Mesendoderm (in vitro differentiated cells): Measurements from ENCODE around the gene NSUN3.

Source experiments
- DNase-seq: peaks from one replicate; pipeline ENCODE4 v3.0.0; 2013
- H2AK5ac ChIP-seq: 2 replicates; pipeline ENCODE4 v1.6.1; 2013; ENCODE audit warnings: low read length, inconsistent platforms
- H2BK120ac ChIP-seq: 2 replicates; pipeline ENCODE4 v1.6.1; 2013; ENCODE audit warnings: low read depth, mild to moderate bottlenecking, low read length, moderate library complexity, mixed read lengths
- H2BK15ac ChIP-seq: replicated peaks from 2 replicates; pipeline ENCODE4 v1.6.1; 2013; ENCODE audit warnings: low read depth, mild to moderate bottlenecking, moderate library complexity
- H2BK5ac ChIP-seq: 2 replicates; pipeline ENCODE4 v1.6.1; 2013; ENCODE audit warnings: low read length, inconsistent platforms
- H3K18ac ChIP-seq: 2 replicates; pipeline ENCODE4 v1.6.1; 2013; ENCODE audit warnings: mild to moderate bottlenecking, low read length, mixed read lengths
- H3K23ac ChIP-seq: one replicate; pipeline ENCODE4 v1.6.1; 2013; ENCODE audit warnings: low read length
- H3K27ac ChIP-seq: 2 replicates; pipeline ENCODE4 v1.5.1; 2013; ENCODE audit warnings: low read depth, mild to moderate bottlenecking, inconsistent platforms, low read length, moderate library complexity
- H3K27me3 ChIP-seq: 2 replicates; pipeline ENCODE4 v1.6.1; 2013; ENCODE audit warnings: low read length, control low read depth, mild to moderate bottlenecking, inconsistent platforms; ENCODE audit not compliant: insufficient read depth, poor library complexity
- H3K36me3 ChIP-seq: 2 replicates; pipeline ENCODE4 v1.6.1; 2013; ENCODE audit warnings: low read length, inconsistent platforms; ENCODE audit not compliant: control insufficient read depth, insufficient read depth
- H3K4ac ChIP-seq: one replicate; pipeline ENCODE4 v1.6.1; 2013; ENCODE audit warnings: low read depth, mild to moderate bottlenecking, low read length, moderate library complexity
- H3K4me1 ChIP-seq: 2 replicates; pipeline ENCODE4 v1.6.1; 2013; ENCODE audit warnings: low read depth, low read length, inconsistent platforms; ENCODE audit not compliant: control insufficient read depth
- H3K4me2 ChIP-seq: 2 replicates; pipeline ENCODE4 v1.6.1; 2013; ENCODE audit warnings: low read length
- H3K4me3 ChIP-seq: 2 replicates; pipeline ENCODE4 v1.5.1; 2013; ENCODE audit warnings: mild to moderate bottlenecking, low read length
- H3K56ac ChIP-seq: one replicate; pipeline ENCODE4 v1.6.1; 2013; ENCODE audit warnings: low read length
- H3K79me1 ChIP-seq: 2 replicates; pipeline ENCODE4 v1.6.1; 2013; ENCODE audit warnings: low read length, inconsistent platforms
- H3K79me2 ChIP-seq: 2 replicates; pipeline ENCODE4 v1.6.1; 2013; ENCODE audit warnings: mild to moderate bottlenecking, low read length; ENCODE audit not compliant: control insufficient read depth, insufficient read depth
- H3K9ac ChIP-seq: 2 replicates; pipeline ENCODE4 v1.6.1; 2013; ENCODE audit warnings: low read length, inconsistent platforms
- H4K5ac ChIP-seq: one replicate; pipeline ENCODE4 v1.6.1; 2013; ENCODE audit warnings: low read length
- H4K8ac ChIP-seq: one replicate; pipeline ENCODE4 v1.6.1; 2013; ENCODE audit warnings: low read depth, mild to moderate bottlenecking, control low read depth, low read length, moderate library complexity
- WGBS: extraction: QIAGEN DNeasy Blood & Tissue Kit; methylation state at CpG from one replicate; pipeline ENCODE4 v1.1.7; 2013; ENCODE audit warnings: low lambda C conversion rate, missing lambda C conversion rate; ENCODE audit not compliant: insufficient coverage; ENCODE audit errors: extremely low coverage; 5-methylcytosine and 5-hydroxymethylcytosine counted together

NSUN3 gene

GRCh38 chr3:94065122-94065521 is 2.3 kb downstream of the NSUN3 start:
- WGBS, result no CpG with 5 or more reads among the region's 1 CpG

GRCh38 chr3:94065819-94066480 is 3.1 kb downstream of the NSUN3 start:
- no peak overlapping the region for H3K18ac ChIP-seq
- peaks cover 2% of the 10 kb centered on the region for H3K79me1 ChIP-seq
- H3K9ac ChIP-seq, result peak overlapping the region; percentile 20
- H3K4me2 ChIP-seq, result no peak overlapping the region
- H2BK5ac ChIP-seq, result no peak overlapping the region
- no peak overlapping the region for H3K4ac ChIP-seq
- H3K4me1 ChIP-seq, result peaks cover 4% of the 10 kb centered on the region
- no peak overlapping the region for H2AK5ac ChIP-seq
- no peak overlapping the region for H2BK120ac ChIP-seq
- no peak for DNase-seq
- H3K79me2 ChIP-seq, result no peaks in the 10 kb centered on the region
- H3K56ac ChIP-seq, result peak overlapping the region; percentile 43
- no peak overlapping the region for H3K27ac ChIP-seq
- no peaks in the 10 kb centered on the region for H3K27me3 ChIP-seq
- no CpG with 5 or more reads among the region's 1 CpG for WGBS
- no peak overlapping the region for H2BK15ac ChIP-seq
- no peaks in the 10 kb centered on the region for H3K36me3 ChIP-seq
- H4K5ac ChIP-seq, result no peak overlapping the region
- H3K4me3 ChIP-seq, result no peak overlapping the region
- no peak overlapping the region for H3K23ac ChIP-seq
- no peak overlapping the region for H4K8ac ChIP-seq

More at GRCh38 chr3:94065122-94065521, 2.3 kb downstream of the NSUN3 start:
- Histone ChIP-seq H3K56ac (peak overlapping the region; percentile 25), H3K27me3 (no peaks in the 10 kb centered on the region), H3K4me2 (no peak overlapping the region), H3K9ac (peak overlapping the region; percentile 3), H3K4me1 (peaks cover 4% of the 10 kb centered on the region), H2BK15ac (no peak overlapping the region), H2BK120ac (peak overlapping the region; percentile 1), H2AK5ac (no peak overlapping the region), H3K79me1 (peaks cover 2% of the 10 kb centered on the region), H2BK5ac (no peak overlapping the region), H4K5ac (peak overlapping the region; percentile 47), H3K36me3 (no peaks in the 10 kb centered on the region), H3K27ac (no peak overlapping the region), H3K18ac (no peak overlapping the region), H3K79me2 (no peaks in the 10 kb centered on the region), H3K4me3 (no peak overlapping the region), H3K4ac (no peak overlapping the region), H4K8ac (peak overlapping the region; percentile 56), H3K23ac (no peak overlapping the region)
- DNase-seq, result no peak

GRCh38 chr3:94066506-94067500 is 3.9 kb downstream of the NSUN3 start:
- Histone ChIP-seq H2BK120ac (no peak overlapping the region), H4K8ac (no peak overlapping the region), H3K79me2 (no peaks in the 10 kb centered on the region), H3K36me3 (no peaks in the 10 kb centered on the region), H2AK5ac (no peak overlapping the region), H2BK5ac (no peak overlapping the region), H3K4ac (no peak overlapping the region), H4K5ac (no peak overlapping the region), H2BK15ac (no peak overlapping the region), H3K27me3 (no peaks in the 10 kb centered on the region), H3K79me1 (peaks cover 2% of the 10 kb centered on the region), H3K27ac (peak overlapping the region; percentile 15), H3K4me2 (no peak overlapping the region), H3K4me1 (peaks cover 4% of the 10 kb centered on the region), H3K18ac (no peak overlapping the region), H3K56ac (no peak overlapping the region), H3K4me3 (no peak overlapping the region), H3K23ac (no peak overlapping the region), H3K9ac (no peak overlapping the region)
- DNase-seq, result peak; percentile 94
- WGBS, result no CpG with 5 or more reads among the region's 6 CpGs

GRCh38 chr3:94069194-94069813 is 6.4 kb downstream of the NSUN3 start:
- Histone ChIP-seq H3K79me2 (no peaks in the 10 kb centered on the region), H3K9ac (no peak overlapping the region), H3K18ac (peak overlapping the region; percentile 68), H3K56ac (peak overlapping the region; percentile 54), H2AK5ac (peak overlapping the region; percentile 76), H3K4me2 (no peak overlapping the region), H3K79me1 (peaks cover 2% of the 10 kb centered on the region), H4K5ac (no peak overlapping the region), H2BK5ac (peak overlapping the region; percentile 18), H3K4me1 (peaks cover 4% of the 10 kb centered on the region), H3K27me3 (no peaks in the 10 kb centered on the region), H3K23ac (no peak overlapping the region), H3K27ac (no peak overlapping the region), H3K4ac (no peak overlapping the region), H2BK120ac (no peak overlapping the region), H3K36me3 (peaks cover 2% of the 10 kb centered on the region), H3K4me3 (no peak overlapping the region), H2BK15ac (no peak overlapping the region), H4K8ac (no peak overlapping the region)
- WGBS, result 100% methylated on average over 1 of the region's 4 CpGs
- no peak for DNase-seq

- Histone ChIP-seq H3K4me2 (no peak overlapping the region), H3K27ac (no peak overlapping the region), H3K18ac (no peak overlapping the region), H3K23ac (no peak overlapping the region), H2AK5ac (no peak overlapping the region), H2BK5ac (no peak overlapping the region), H3K36me3 (peaks cover 2% of the 10 kb centered on the region), H3K79me1 (peaks cover 2% of the 10 kb centered on the region), H3K4ac (no peak overlapping the region), H3K79me2 (no peaks in the 10 kb centered on the region), H2BK120ac (no peak overlapping the region), H3K4me3 (no peak overlapping the region), H3K27me3 (no peaks in the 10 kb centered on the region), H3K9ac (no peak overlapping the region), H2BK15ac (no peak overlapping the region), H4K5ac (no peak overlapping the region), H3K56ac (peak overlapping the region; percentile 43), H4K8ac (no peak overlapping the region), H3K4me1 (no peaks in the 10 kb centered on the region)
- no peak for DNase-seq
- WGBS, result no CpG with 5 or more reads among the region's 6 CpGs
Observed at GRCh38 chr3:94070341-94070911, 7.6 kb downstream of the NSUN3 start.
